ENCODE measurements around the gene APOH.

The APOH gene

GRCh38 chr17:66271512-66271911 is 42.3 kb upstream of the APOH start:
- no peak for TF ChIP-seq CTCF (conservative IDR thresholded peaks at IDR 0.05; ENCODE audit: low read depth, low read length)
- H3K4me3 ChIP-seq (ENCODE audit: low read length) = no peak overlapping the region
- DNase-seq (ENCODE audit: low read depth) = no peak

GRCh38 chr17:66270106-66270505 is 40.9 kb upstream of the APOH start:
- DNase-seq (ENCODE audit: low read depth) = no peak
- no peak for TF ChIP-seq CTCF (conservative IDR thresholded peaks at IDR 0.05; ENCODE audit: low read depth, low read length)
- no peak overlapping the region for H3K4me3 ChIP-seq (ENCODE audit: low read length)

GRCh38 chr17:66268247-66268927 is 39.2 kb upstream of the APOH start:
- no peak for TF ChIP-seq CTCF (conservative IDR thresholded peaks at IDR 0.05; ENCODE audit: low read depth, low read length)
- no peak for DNase-seq (ENCODE audit: low read depth)
- no peak overlapping the region for H3K4me3 ChIP-seq (ENCODE audit: low read length)

- no peak for DNase-seq (ENCODE audit: low read depth)
- TF ChIP-seq CTCF (conservative IDR thresholded peaks at IDR 0.05; ENCODE audit: low read depth, low read length) = no peak
Measured at GRCh38 chr17:66264696-66265095, 35.5 kb upstream of the APOH start.

GRCh38 chr17:66262767-66263166 is 33.6 kb upstream of the APOH start:
- no peak overlapping the region for H3K4me3 ChIP-seq (ENCODE audit: low read length)
- TF ChIP-seq CTCF (conservative IDR thresholded peaks at IDR 0.05; ENCODE audit: low read depth, low read length) = no peak
- no peak for DNase-seq (ENCODE audit: low read depth)

More at GRCh38 chr17:66264696-66265095, 35.5 kb upstream of the APOH start:
- H3K4me3 ChIP-seq (ENCODE audit: low read length) = no peak overlapping the region

- DNase-seq (ENCODE audit: low read depth) = no peak
- TF ChIP-seq CTCF (conservative IDR thresholded peaks at IDR 0.05; ENCODE audit: low read depth, low read length) = no peak
- no peak overlapping the region for H3K4me3 ChIP-seq (ENCODE audit: low read length)
Measured at GRCh38 chr17:66260688-66261087, 31.5 kb upstream of the APOH start.

GRCh38 chr17:66260275-66260674 is 31.1 kb upstream of the APOH start:
- no peak overlapping the region for H3K4me3 ChIP-seq (ENCODE audit: low read length)
- no peak for DNase-seq (ENCODE audit: low read depth)
- no peak for TF ChIP-seq CTCF (conservative IDR thresholded peaks at IDR 0.05; ENCODE audit: low read depth, low read length)

Measured in retinal pigment epithelial cell (primary cell).